Neural cell (in vitro differentiated cells): ENCODE results near the gene WNK2. TPM values are rescaled to one million over a fixed set of nuclear protein-coding genes. Genes with fewer than 3 reads are reported as not detected.

Experiments used
- H2AFZ ChIP-seq: fragments of 200-600, 300-800 bp; sonication (generic), shearing (Covaris generic); 2 replicates; pipeline ENCODE4 v1.6.0; 2014; ENCODE audit warnings: low read depth, mild to moderate bottlenecking, antibody characterized with exemption, low read length, moderate library complexity
- H3F3A ChIP-seq: fragments of 200-600 bp; shearing (Covaris generic); 2 replicates; pipeline ENCODE4 v1.6.1; 2016; ENCODE audit warnings: mild to moderate bottlenecking, moderate library complexity, mixed read lengths, antibody characterized with exemption, low read length; ENCODE audit not compliant: insufficient read depth, poor library complexity, severe bottlenecking
- H3K27ac ChIP-seq: fragments of 200-600, 300-800 bp; sonication (generic), shearing (Covaris generic); 2 replicates; pipeline ENCODE4 v1.5.1; 2014; ENCODE audit warnings: mild to moderate bottlenecking, low read length, moderate library complexity
- H3K27me3 ChIP-seq: fragments of 300-800, 200-600 bp; sonication (generic), shearing (Covaris generic); 2 replicates; pipeline ENCODE4 v1.6.0; 2014; ENCODE audit warnings: mild to moderate bottlenecking, low read depth, low read length, moderate library complexity; ENCODE audit not compliant: insufficient read depth
- H3K36me3 ChIP-seq: fragments of 300-800, 200-600 bp; sonication (generic), shearing (Covaris generic); 2 replicates; pipeline ENCODE4 v1.5.1; 2014; ENCODE audit warnings: mild to moderate bottlenecking, antibody characterized with exemption, low read length, moderate library complexity; ENCODE audit not compliant: insufficient read depth
- H3K4me2 ChIP-seq: fragments of 300-800, 200-600 bp; sonication (generic), shearing (Covaris generic); 2 replicates; pipeline ENCODE4 v1.6.0; 2014; ENCODE audit warnings: mild to moderate bottlenecking, low read length
- H3K4me3 ChIP-seq: fragments of 300-800, 200-600 bp; sonication (generic), shearing (Covaris generic); 2 replicates; pipeline ENCODE4 v1.5.1; 2014; ENCODE audit warnings: mild to moderate bottlenecking, low read length, moderate library complexity
- H3K79me2 ChIP-seq: fragments of 200-600 bp; shearing (Covaris generic); replicated peaks from 2 replicates; pipeline ENCODE4 v1.6.0; 2014; ENCODE audit warnings: mild to moderate bottlenecking, low read length, moderate library complexity; ENCODE audit not compliant: insufficient read depth
- H3K9ac ChIP-seq: fragments of 300-800, 200-600 bp; sonication (generic), shearing (Covaris generic); 2 replicates; pipeline ENCODE4 v1.6.1; 2016; ENCODE audit warnings: mild to moderate bottlenecking, low read length, mixed read lengths
- H3K9me2 ChIP-seq: fragments of 200-600 bp; shearing (Covaris generic); 2 replicates; pipeline ENCODE4 v1.6.1; 2016; ENCODE audit warnings: mild to moderate bottlenecking, low read length, mixed read lengths; ENCODE audit not compliant: insufficient read depth
- H3K9me3 ChIP-seq: fragments of 200-600, 300-800 bp; sonication (generic), shearing (Covaris generic); 2 replicates; pipeline ENCODE4 v1.6.1; 2016; ENCODE audit warnings: mild to moderate bottlenecking, mixed run types, low read length, moderate library complexity, mixed read lengths
- H4K20me1 ChIP-seq: fragments of 200-600 bp; shearing (Covaris generic); 2 replicates; pipeline ENCODE4 v1.6.1; 2016; ENCODE audit warnings: mild to moderate bottlenecking, mixed run types; ENCODE audit not compliant: insufficient read depth
- CTCF ChIP-seq: fragments of 450-650 bp; IDR thresholded peaks from 2 replicates; pipeline ENCODE4 v1.5.1; 2014; ENCODE audit warnings: antibody characterized with exemption, mild to moderate bottlenecking, moderate library complexity; ENCODE audit not compliant: poor library complexity, severe bottlenecking
- EP300 ChIP-seq: fragments of 450-650 bp; conservative IDR thresholded peaks from 2 replicates; pipeline ENCODE4 v1.6.1; 2014; ENCODE audit warnings: antibody characterized with exemption, mild to moderate bottlenecking, moderate library complexity; ENCODE audit not compliant: poor library complexity, severe bottlenecking
- EZH2 ChIP-seq: fragments of 200-600, 300-800 bp; shearing (Covaris generic), sonication (generic); IDR thresholded peaks from 2 replicates; pipeline ENCODE4 v1.6.1; 2014; ENCODE audit warnings: antibody characterized with exemption, low read length, borderline replicate concordance, mild to moderate bottlenecking; ENCODE audit not compliant: insufficient read depth, poor library complexity, severe bottlenecking
- MXI1 ChIP-seq: fragments of 450-650 bp; conservative IDR thresholded peaks from 2 replicates; pipeline ENCODE4 v1.6.1; 2014; ENCODE audit warnings: antibody characterized with exemption, mild to moderate bottlenecking; ENCODE audit not compliant: poor library complexity, severe bottlenecking
- POLR2AphosphoS5 ChIP-seq: IDR thresholded peaks from 2 replicates; pipeline ENCODE4 v1.6.1; 2012
- RAD21 ChIP-seq: fragments of 450-650 bp; conservative IDR thresholded peaks from 2 replicates; pipeline ENCODE4 v1.6.1; 2014; ENCODE audit warnings: antibody characterized with exemption, mild to moderate bottlenecking, moderate library complexity
- REST ChIP-seq: IDR thresholded peaks from 2 replicates; pipeline ENCODE4 v1.6.1; 2012; ENCODE audit warnings: borderline replicate concordance
- SMC3 ChIP-seq: fragments of 450-650 bp; conservative IDR thresholded peaks from 2 replicates; pipeline ENCODE4 v1.6.1; 2014; ENCODE audit warnings: antibody characterized with exemption, mild to moderate bottlenecking, moderate library complexity; ENCODE audit not compliant: poor library complexity
- TAF1 ChIP-seq: IDR thresholded peaks from 2 replicates; pipeline ENCODE4 v1.6.1; 2012; ENCODE audit warnings: low read depth
- polyA plus RNA-seq: library from polyadenylated mRNA; depleted of rRNA; stranded (reverse); fragments of >200 nt; gene quantifications from 2 replicates; pipeline ENCODE4 v1.2.3, GENCODE V29; 2014

The WNK2 gene
- polyA plus RNA-seq, 1 donor from 2014 or later: 37.1 TPM

- H3K9me2 ChIP-seq: no peaks in the 10 kb centered on the region
- H3K4me2 ChIP-seq: no peak overlapping the region
- no peaks in the 10 kb centered on the region for H3K27me3 ChIP-seq
- no peaks in the 10 kb centered on the region for H3K79me2 ChIP-seq
- H3K9me3 ChIP-seq: no peaks in the 10 kb centered on the region
- H3K9ac ChIP-seq: no peak overlapping the region
- no peak overlapping the region for H3K27ac ChIP-seq
- H4K20me1 ChIP-seq: no peaks in the 10 kb centered on the region
- TF ChIP-seq CTCF: no peak
- no peak for TF ChIP-seq POLR2AphosphoS5
- TF ChIP-seq TAF1: no peak
- TF ChIP-seq MXI1: no peak
- TF ChIP-seq SMC3: no peak
- TF ChIP-seq RAD21: no peak
- TF ChIP-seq REST: no peak
- TF ChIP-seq EZH2: no peak
- no peak for TF ChIP-seq EP300
- H3K4me3 ChIP-seq: no peak overlapping the region
- H3F3A ChIP-seq: no peaks in the 10 kb centered on the region
- H3K36me3 ChIP-seq: no peaks in the 10 kb centered on the region
- H2AFZ ChIP-seq: no peak overlapping the region
Measured at GRCh38 chr9:93302586-93303257, 118.8 kb downstream of the WNK2 start.

- H3K27me3 ChIP-seq: no peaks in the 10 kb centered on the region
- H3K4me3 ChIP-seq: no peak overlapping the region
- H3K9ac ChIP-seq: no peak overlapping the region
- no peak for TF ChIP-seq REST
- TF ChIP-seq SMC3: no peak
- no peak for TF ChIP-seq RAD21
- no peak for TF ChIP-seq MXI1
- no peak for TF ChIP-seq POLR2AphosphoS5
- TF ChIP-seq CTCF: no peak
- no peak for TF ChIP-seq TAF1
- no peak for TF ChIP-seq EP300
- TF ChIP-seq EZH2: no peak
- no peaks in the 10 kb centered on the region for H3F3A ChIP-seq
- H3K4me2 ChIP-seq: no peak overlapping the region
- no peaks in the 10 kb centered on the region for H3K36me3 ChIP-seq
- H3K79me2 ChIP-seq: no peaks in the 10 kb centered on the region
- no peaks in the 10 kb centered on the region for H4K20me1 ChIP-seq
- no peak overlapping the region for H2AFZ ChIP-seq
- H3K9me2 ChIP-seq: no peaks in the 10 kb centered on the region
- H3K27ac ChIP-seq: no peak overlapping the region
- H3K9me3 ChIP-seq: no peaks in the 10 kb centered on the region
Measured at GRCh38 chr9:93303258-93303771, 119.4 kb downstream of the WNK2 start.
